ENCODE data around the gene HOXA9. TPM values are rescaled to one million over a fixed set of nuclear protein-coding genes. Genes with fewer than 3 reads are reported as not detected.

The HOXA9 gene
- total RNA-seq: 10 to 100 TPM; 14.7 to 57.0 TPM

DNA sequence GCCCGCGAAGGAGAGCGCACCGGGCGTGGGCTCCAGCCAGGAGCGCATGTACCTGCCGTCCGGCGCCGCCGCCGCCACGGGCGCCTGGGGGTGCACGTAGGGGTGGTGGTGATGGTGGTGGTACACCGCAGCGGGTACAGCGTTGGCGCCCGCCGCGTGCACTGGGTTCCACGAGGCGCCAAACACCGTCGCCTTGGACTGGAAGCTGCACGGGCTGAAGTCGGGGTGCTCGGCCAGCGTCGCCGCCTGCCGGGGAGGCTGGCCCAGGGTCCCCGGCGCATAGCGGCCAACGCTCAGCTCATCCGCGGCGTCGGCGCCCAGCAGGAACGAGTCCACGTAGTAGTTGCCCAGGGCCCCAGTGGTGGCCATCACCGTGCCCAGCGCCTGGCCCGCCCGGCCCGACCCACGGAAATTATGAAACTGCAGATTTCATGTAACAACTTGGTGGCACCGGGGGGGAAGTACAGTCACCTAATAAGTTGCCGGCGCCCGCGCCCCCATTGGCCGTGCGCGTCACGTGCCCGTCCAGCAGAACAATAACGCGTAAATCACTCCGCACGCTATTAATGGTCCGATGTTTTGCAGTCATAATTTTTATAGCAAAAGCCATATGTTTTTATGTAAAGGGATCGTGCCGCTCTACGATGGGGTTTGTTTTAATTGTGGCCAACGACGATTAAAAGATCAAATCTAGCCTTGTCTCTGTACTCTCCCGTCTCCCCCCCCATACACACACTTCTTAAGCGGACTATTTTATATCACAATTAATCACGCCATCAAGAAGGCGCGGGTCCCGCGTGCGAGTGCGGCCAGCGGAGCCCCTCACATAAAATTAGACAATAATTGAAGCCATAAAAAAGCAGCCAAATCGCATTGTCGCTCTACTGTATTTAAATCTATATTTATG is at the start of gene HOXA9:
TSS of gene HOXA9 (minus strand) at position 449 of the 907 bp plus-strand sequence. CDS start at position 369, 80 bp downstream.
- Histone ChIP-seq H3K27me3 (replicated peaks; ENCODE audit: insufficient read depth) (no peaks in the 10 kb centered on the region), H3K36me3 (no peaks in the 10 kb centered on the region), H3K27ac (peak within 1 kb of the TSS; percentile 96), H3K4me1 (replicated peaks) (no peaks in the 10 kb centered on the region), H3K9me3 (no peaks in the 10 kb centered on the region), H3K4me3 (peak within 1 kb of the TSS; percentile 61 to 80)
- intact Hi-C loops (cut with DNase I): loop anchor here (5.0 kb wide), 1 partner anchor 963 kb away; the partner anchor contains the start of genes CBX3 and HNRNPA2B1
- under 1% methylated on average over 79 of the region's 82 CpGs for WGBS
- TF ChIP-seq POLR2A (IDR thresholded peaks at IDR 0.05): peak; percentile 88
- TF ChIP-seq, protein P1, sequence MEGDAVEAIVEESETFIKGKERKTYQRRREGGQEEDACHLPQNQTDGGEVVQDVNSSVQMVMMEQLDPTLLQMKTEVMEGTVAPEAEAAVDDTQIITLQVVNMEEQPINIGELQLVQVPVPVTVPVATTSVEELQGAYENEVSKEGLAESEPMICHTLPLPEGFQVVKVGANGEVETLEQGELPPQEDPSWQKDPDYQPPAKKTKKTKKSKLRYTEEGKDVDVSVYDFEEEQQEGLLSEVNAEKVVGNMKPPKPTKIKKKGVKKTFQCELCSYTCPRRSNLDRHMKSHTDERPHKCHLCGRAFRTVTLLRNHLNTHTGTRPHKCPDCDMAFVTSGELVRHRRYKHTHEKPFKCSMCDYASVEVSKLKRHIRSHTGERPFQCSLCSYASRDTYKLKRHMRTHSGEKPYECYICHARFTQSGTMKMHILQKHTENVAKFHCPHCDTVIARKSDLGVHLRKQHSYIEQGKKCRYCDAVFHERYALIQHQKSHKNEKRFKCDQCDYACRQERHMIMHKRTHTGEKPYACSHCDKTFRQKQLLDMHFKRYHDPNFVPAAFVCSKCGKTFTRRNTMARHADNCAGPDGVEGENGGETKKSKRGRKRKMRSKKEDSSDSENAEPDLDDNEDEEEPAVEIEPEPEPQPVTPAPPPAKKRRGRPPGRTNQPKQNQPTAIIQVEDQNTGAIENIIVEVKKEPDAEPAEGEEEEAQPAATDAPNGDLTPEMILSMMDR (IDR thresholded peaks at IDR 0.05): peak in 3 of 4 experiments; percentile 14 to 45 (median 24)
- peak; percentile 88 for TF ChIP-seq POLR2AphosphoS5 (IDR thresholded peaks at IDR 0.05)
- peak; percentile 96 for DNase-seq (ENCODE audit: low spot score)

DNA sequence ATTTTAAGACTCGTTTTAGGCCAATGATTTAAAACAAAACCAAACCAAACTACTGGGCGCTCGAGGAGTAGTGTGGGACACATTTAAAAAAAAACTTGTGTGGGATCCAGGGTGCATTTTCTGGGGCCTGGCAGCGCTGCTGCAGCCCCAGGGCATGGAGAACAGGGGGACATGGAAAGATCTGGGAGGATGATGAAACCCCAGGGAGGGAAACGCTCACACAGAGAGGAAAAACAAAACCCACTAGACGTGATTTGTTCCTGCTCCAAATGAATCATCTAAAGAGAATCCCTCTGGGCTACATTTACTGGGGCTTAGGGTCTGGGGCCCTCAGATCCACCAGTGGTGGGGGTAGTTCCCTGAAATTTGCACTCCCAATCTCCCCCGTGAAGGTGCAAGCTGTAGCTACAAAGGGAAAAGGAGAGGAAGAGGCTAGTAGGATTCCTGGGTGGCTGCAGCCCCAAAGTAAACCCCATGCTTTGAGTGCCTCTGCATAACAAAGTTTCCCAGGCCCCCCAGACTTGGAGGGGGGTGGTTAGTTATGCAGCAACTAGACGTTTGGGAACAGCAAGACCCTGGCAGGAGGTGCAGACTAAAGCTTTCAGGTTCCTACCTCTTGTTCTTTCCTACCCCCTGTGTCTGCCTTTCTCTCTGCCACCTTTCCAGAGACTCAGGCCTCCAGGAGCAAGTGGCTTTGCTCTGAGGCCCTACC is 49.1 kb upstream of the HOXA9 start:
- Histone ChIP-seq H3K4me3 (no peak overlapping the region), H3K27ac (peak overlapping the region in 1 of 2 donors; percentile 36), H3K36me3 (no peaks in the 10 kb centered on the region), H3K4me1 (replicated peaks) (peaks cover 4% of the 10 kb centered on the region), H3K9me3 (no peaks in the 10 kb centered on the region), H3K27me3 (replicated peaks; ENCODE audit: insufficient read depth) (no peaks in the 10 kb centered on the region)
- TF ChIP-seq POLR2AphosphoS5 (IDR thresholded peaks at IDR 0.05): no peak
- TF ChIP-seq, protein P1 (IDR thresholded peaks at IDR 0.05): no peak
- TF ChIP-seq POLR2A (IDR thresholded peaks at IDR 0.05): no peak
- 72% methylated on average over 8 of the region's 8 CpGs for WGBS
- intact Hi-C loops (cut with DNase I): loop anchor here (5.0 kb wide), 2 partner anchors 363 to 448 kb away; partner anchors contain the start of gene HIBADH
- no peak for DNase-seq (ENCODE audit: low spot score)

DNA sequence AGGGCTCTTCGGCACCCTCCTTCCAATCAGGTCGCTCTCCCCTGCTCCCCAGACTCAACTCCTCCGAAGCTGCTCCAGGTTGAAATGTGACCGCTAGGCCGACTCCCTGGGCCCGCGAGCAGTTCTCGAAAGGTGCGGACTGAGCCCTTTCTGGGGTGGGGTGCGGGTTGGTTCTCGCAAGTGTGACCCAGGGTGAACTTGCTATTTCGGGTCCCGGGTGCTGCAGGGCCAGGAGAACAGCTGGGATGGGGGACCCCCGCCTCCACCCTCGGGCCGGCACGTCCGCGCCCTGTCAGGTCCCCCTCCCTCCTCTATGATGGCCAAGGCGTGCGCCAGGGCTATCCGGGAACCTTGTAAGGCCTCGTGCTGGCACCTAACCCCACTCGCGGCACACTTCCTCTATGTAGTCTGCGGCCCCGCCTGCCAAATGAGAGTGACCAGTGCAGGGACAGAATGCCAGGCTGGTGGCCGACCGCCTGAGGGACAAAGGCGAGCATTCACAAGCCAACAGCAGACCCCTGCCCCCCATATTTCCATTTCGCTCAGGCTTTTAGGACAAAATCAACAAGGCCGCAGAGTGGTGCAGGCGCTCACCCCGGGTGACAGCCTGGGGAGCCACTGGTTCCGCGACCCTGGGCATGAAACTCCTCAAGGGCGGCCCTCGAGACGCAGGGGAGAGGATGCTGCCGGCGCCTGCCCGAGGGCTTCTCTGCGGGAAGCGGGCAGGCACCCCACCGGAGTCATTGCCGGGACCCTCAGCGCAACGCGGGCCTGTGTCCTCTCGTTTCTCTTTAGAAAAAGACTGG is 48.3 kb upstream of the HOXA9 start:
- Histone ChIP-seq H3K27me3 (replicated peaks; ENCODE audit: insufficient read depth) (no peaks in the 10 kb centered on the region), H3K36me3 (no peaks in the 10 kb centered on the region), H3K4me1 (replicated peaks) (peaks cover 5% of the 10 kb centered on the region), H3K27ac (peak overlapping the region in 1 of 2 donors; percentile 36), H3K9me3 (no peaks in the 10 kb centered on the region), H3K4me3 (no peak overlapping the region)
- DNase-seq (ENCODE audit: low spot score): no peak
- 87% methylated on average over 50 of the region's 50 CpGs for WGBS
- intact Hi-C loops (cut with DNase I): loop anchor here (5.0 kb wide), 2 partner anchors 364 to 449 kb away; partner anchors contain the start of gene HIBADH
- no peak for TF ChIP-seq POLR2A (IDR thresholded peaks at IDR 0.05)
- no peak for TF ChIP-seq POLR2AphosphoS5 (IDR thresholded peaks at IDR 0.05)
- TF ChIP-seq, protein P1 (IDR thresholded peaks at IDR 0.05): no peak

DNA sequence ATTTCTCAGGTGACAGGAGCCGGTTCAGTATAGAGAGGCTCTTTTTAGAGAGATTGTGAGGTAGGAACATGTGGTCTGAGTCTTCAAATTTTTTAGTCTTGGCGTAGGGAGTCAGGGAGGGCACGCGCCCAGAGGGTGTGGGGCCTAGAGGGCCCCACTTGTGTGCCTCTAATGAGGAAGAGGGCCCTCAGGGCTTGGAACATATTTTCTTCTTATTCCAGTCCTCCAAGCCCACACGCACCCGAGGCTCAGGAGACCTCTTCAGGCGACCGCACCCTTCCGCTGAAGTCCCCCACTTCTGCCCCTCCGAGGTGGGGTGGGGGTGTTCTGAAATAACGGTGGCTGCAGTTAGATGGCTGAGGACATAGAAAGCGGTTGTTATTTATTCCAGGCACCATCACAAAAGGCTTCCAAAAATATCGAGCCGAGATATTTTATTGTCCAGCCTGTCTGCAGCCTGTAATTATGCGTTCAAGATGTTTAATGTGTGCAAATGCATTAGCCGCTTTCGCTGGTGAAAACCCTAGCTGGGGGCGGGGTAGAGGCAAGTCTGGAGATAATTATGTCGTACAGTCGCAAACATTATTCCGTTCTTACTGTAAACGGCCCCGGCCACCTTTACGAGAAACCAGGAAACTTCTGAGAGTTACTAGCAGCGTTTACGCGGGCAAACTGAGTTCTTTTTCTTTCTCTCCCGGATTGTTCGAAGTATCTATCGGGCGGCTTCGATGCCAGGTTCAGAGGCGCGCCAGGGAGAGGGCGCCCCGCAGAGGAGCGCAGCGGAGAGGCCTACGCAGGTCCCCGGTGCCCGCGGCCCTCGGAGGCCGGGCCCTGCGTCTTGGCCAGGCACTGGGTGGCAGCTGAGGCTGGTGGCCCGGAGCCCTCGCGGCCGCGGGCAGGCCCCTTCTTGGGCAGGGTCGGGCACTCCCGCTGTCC is 47.4 kb upstream of the HOXA9 start:
- intact Hi-C loops (cut with DNase I): loop anchor here (5.0 kb wide), 2 partner anchors 365 to 450 kb away; partner anchors contain the start of gene HIBADH
- H3K4me3 ChIP-seq: no peak overlapping the region
- 64% methylated on average over 49 of the region's 52 CpGs for WGBS

More for the DNA sequence above, 47.4 kb upstream of the HOXA9 start:
- TF ChIP-seq, protein P1 (IDR thresholded peaks at IDR 0.05): no peak
- TF ChIP-seq POLR2AphosphoS5 (IDR thresholded peaks at IDR 0.05) (no peak), POLR2A (IDR thresholded peaks at IDR 0.05) (no peak)
- H3K36me3 ChIP-seq: no peaks in the 10 kb centered on the region
- H3K4me1 ChIP-seq (replicated peaks): peaks cover 8% of the 10 kb centered on the region
- no peaks in the 10 kb centered on the region for H3K9me3 ChIP-seq
- H3K27me3 ChIP-seq (replicated peaks; ENCODE audit: insufficient read depth): no peaks in the 10 kb centered on the region
- no peak for DNase-seq (ENCODE audit: low spot score)
- peak overlapping the region in 1 of 2 donors; percentile 36 for H3K27ac ChIP-seq
